ENCODE measurements around the gene VIPR1. TPM values are rescaled to one million over a fixed set of nuclear protein-coding genes. Genes with fewer than 3 reads are reported as not detected.

Gene VIPR1
- total and polyA plus RNA-seq, 2 donors (not counting 1 experiment from before 2014, with no cell fraction given) = 0.79 to 5.8 TPM

- no peak overlapping the region for H3K4me3 ChIP-seq (ENCODE audit: control extremely low read depth in 1 of 5, extremely low read depth in 1 of 5, insufficient read depth in 1 of 5, low read depth in 2 of 5, low read length in 4 of 5)
- H3K9me3 ChIP-seq (ENCODE audit: control extremely low read depth in 1 of 3, control insufficient read depth in 2 of 3, insufficient read depth in 1 of 3, low read length in 2 of 3) = no peaks in the 10 kb centered on the region
- H2AFZ ChIP-seq (ENCODE audit: insufficient read depth, low read depth, low read length, poor library complexity, severe bottlenecking) = no peak overlapping the region
- no peaks in the 10 kb centered on the region for H3K4me1 ChIP-seq (ENCODE audit: control insufficient read depth in 2 of 2, insufficient read depth in 2 of 2, low read length in 2 of 2)
- peaks cover 2 to 73% of the 10 kb centered on the region in 2 experiments for H3K36me3 ChIP-seq (replicated peaks in 1 of 2; ENCODE audit: control extremely low read depth in 1 of 2, control insufficient read depth in 1 of 2, extremely low read depth in 1 of 2, insufficient read depth in 2 of 2, low read length in 1 of 2)
- ATAC-seq (ENCODE audit: low read depth) (no peak), DNase-seq (no peak)
- Mint-ChIP-seq H3K27ac (no peak overlapping the region), H3K27me3 (no peaks in the 10 kb centered on the region), H3K9me3 (ENCODE audit: insufficient read depth) (no peaks in the 10 kb centered on the region), H3K4me1 (no peaks in the 10 kb centered on the region), H3K4me3 (no peak overlapping the region)
- CTCF ChIA-PET = interaction anchor here (2.3 kb wide), 1 partner anchor 11 kb away, joined by 10 read pairs; no protein-coding TSS in a partner anchor
- POLR2A ChIA-PET = interaction anchor here (0.6 kb wide), 1 partner anchor 312 kb away, joined by 4 read pairs; no protein-coding TSS in a partner anchor
- TF ChIP-seq EZH2 (IDR thresholded peaks at IDR 0.05; ENCODE audit: borderline replicate concordance, insufficient read depth, low read depth, low read length, poor library complexity, severe bottlenecking) = no peak
- no peak for TF ChIP-seq CTCF (IDR thresholded peaks at IDR 0.05)
- no peaks in the 10 kb centered on the region for H3K79me2 ChIP-seq (ENCODE audit: control insufficient read depth, insufficient read depth, low read length)
- no peak overlapping the region for H3K27ac ChIP-seq (ENCODE audit: low read length in 2 of 2)
- H4K20me1 ChIP-seq (ENCODE audit: control insufficient read depth, insufficient read depth, low read length, poor library complexity, severe bottlenecking) = no peaks in the 10 kb centered on the region
- intact Hi-C loops (cut with micrococcal nuclease) = no loop called here
- H3K9ac ChIP-seq (ENCODE audit: low read length) = no peak overlapping the region
- no peaks in the 10 kb centered on the region for H3K27me3 ChIP-seq (replicated peaks in 1 of 4; ENCODE audit: control extremely low read depth in 1 of 4, control insufficient read depth in 3 of 4, insufficient read depth in 4 of 4, low read length in 3 of 4)
- no peak overlapping the region for H3K4me2 ChIP-seq (replicated peaks; ENCODE audit: low read depth, low read length, poor library complexity, severe bottlenecking)
Measured at GRCh38 chr3:42557854-42558253, 55.4 kb downstream of the VIPR1 start.

- DNase-seq = no peak
- Histone ChIP-seq H3K4me2 (replicated peaks; ENCODE audit: low read depth, low read length, poor library complexity, severe bottlenecking) (no peak overlapping the region), H2AFZ (ENCODE audit: insufficient read depth, low read depth, low read length, poor library complexity, severe bottlenecking) (no peak overlapping the region), H3K9me3 (ENCODE audit: control extremely low read depth in 1 of 3, control insufficient read depth in 2 of 3, insufficient read depth in 1 of 3, low read length in 2 of 3) (no peaks in the 10 kb centered on the region), H3K4me1 (ENCODE audit: control insufficient read depth in 2 of 2, insufficient read depth in 2 of 2, low read length in 2 of 2) (no peaks in the 10 kb centered on the region), H3K9ac (ENCODE audit: low read length) (no peak overlapping the region), H3K36me3 (replicated peaks in 1 of 2; ENCODE audit: control extremely low read depth in 1 of 2, control insufficient read depth in 1 of 2, extremely low read depth in 1 of 2, insufficient read depth in 2 of 2, low read length in 1 of 2) (peaks cover 4 to 65% of the 10 kb centered on the region in 2 experiments), H3K79me2 (ENCODE audit: control insufficient read depth, insufficient read depth, low read length) (peaks cover 10% of the 10 kb centered on the region), H4K20me1 (ENCODE audit: control insufficient read depth, insufficient read depth, low read length, poor library complexity, severe bottlenecking) (no peaks in the 10 kb centered on the region), H3K4me3 (ENCODE audit: control extremely low read depth in 1 of 5, extremely low read depth in 1 of 5, insufficient read depth in 1 of 5, low read depth in 2 of 5, low read length in 4 of 5) (no peak overlapping the region), H3K27ac (ENCODE audit: low read length in 2 of 2) (no peak overlapping the region), H3K27me3 (replicated peaks in 1 of 4; ENCODE audit: control extremely low read depth in 1 of 4, control insufficient read depth in 3 of 4, insufficient read depth in 4 of 4, low read length in 3 of 4) (no peaks in the 10 kb centered on the region)
- CTCF ChIA-PET = interaction anchor here (1.1 to 1.5 kb wide), 2 partner anchors 10 to 16 kb away, joined by 3 to 6 read pairs; no protein-coding TSS in a partner anchor
- H3K4me1 Mint-ChIP-seq = no peaks in the 10 kb centered on the region
- H3K4me3 Mint-ChIP-seq = no peak overlapping the region
- ATAC-seq (ENCODE audit: low read depth) = no peak
- H3K9me3 Mint-ChIP-seq (ENCODE audit: insufficient read depth) = no peaks in the 10 kb centered on the region
- 83% methylated on average over 1 of the region's 3 CpGs for WGBS (ENCODE audit: insufficient coverage)
- POLR2A ChIA-PET = no interaction called here
- H3K27me3 Mint-ChIP-seq = no peaks in the 10 kb centered on the region
- TF ChIP-seq CTCF (IDR thresholded peaks at IDR 0.05) (no peak), EZH2 (IDR thresholded peaks at IDR 0.05; ENCODE audit: borderline replicate concordance, insufficient read depth, low read depth, low read length, poor library complexity, severe bottlenecking) (no peak)
- no peak overlapping the region for H3K27ac Mint-ChIP-seq
- intact Hi-C loops (cut with micrococcal nuclease) = no loop called here
Measured at GRCh38 chr3:42562047-42562907, 59.8 kb downstream of the VIPR1 start.
